Measurements from ENCODE around the gene SLCO4C1. TPM values are rescaled to one million over a fixed set of nuclear protein-coding genes. Genes with fewer than 3 reads are reported as not detected.

Gene SLCO4C1
- total and polyA plus RNA-seq, 3 donors from 2014 or later, result 0.81 to 2.1 (median 0.91) TPM

DNA sequence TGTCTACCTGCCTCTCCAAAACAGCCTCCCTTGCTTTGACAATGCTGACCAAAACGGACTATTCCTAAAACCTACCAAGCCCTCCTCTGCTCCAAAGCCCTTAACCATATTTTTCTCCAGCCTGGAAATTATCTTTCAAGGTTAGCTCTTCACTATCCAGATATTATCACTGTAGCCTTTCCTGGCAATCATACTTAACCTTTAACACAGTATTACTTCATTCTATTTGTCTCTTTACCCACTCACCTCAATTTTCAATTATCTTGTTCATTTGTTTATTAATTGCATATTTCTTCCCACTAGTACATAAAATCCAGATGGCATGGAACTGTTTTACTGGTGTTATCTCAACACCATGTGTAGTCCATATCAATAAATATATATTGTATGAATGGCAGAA, 7.5 kb downstream of the SLCO4C1 start:
- Histone ChIP-seq H3K4me1 (no peaks in the 10 kb centered on the region), H3K27me3 (no peaks in the 10 kb centered on the region), H3K9me3 (no peaks in the 10 kb centered on the region), H3K36me3 (ENCODE audit: low read depth, missing control alignments) (no peaks in the 10 kb centered on the region), H3K27ac (no peak overlapping the region), H3K4me3 (no peak overlapping the region)
- TF ChIP-seq CTCF (IDR thresholded peaks at IDR 0.05) (no peak), POLR2A (IDR thresholded peaks at IDR 0.05) (no peak)
- intact Hi-C loops (cut with DNase I; ENCODE audit: low total_unique reads), result no loop called here
- WGBS, 2 donors, result 57 to 74% methylated on average over 1 of the region's 1 CpG
- DNase-seq, result no peak

- 59 to 83% methylated on average over 2 of the region's 2 CpGs for WGBS, 2 donors
- Histone ChIP-seq H3K36me3 (ENCODE audit: low read depth, missing control alignments) (no peaks in the 10 kb centered on the region), H3K9me3 (no peaks in the 10 kb centered on the region), H3K4me3 (no peak overlapping the region), H3K4me1 (no peaks in the 10 kb centered on the region), H3K27me3 (no peaks in the 10 kb centered on the region), H3K27ac (no peak overlapping the region)
- intact Hi-C loops (cut with DNase I; ENCODE audit: low total_unique reads), result no loop called here
- no peak for DNase-seq
- TF ChIP-seq POLR2A (IDR thresholded peaks at IDR 0.05), result no peak
- TF ChIP-seq CTCF (IDR thresholded peaks at IDR 0.05), result no peak
Measured at GRCh38 chr5:102286476-102286875, 9.6 kb downstream of the SLCO4C1 start.

DNA sequence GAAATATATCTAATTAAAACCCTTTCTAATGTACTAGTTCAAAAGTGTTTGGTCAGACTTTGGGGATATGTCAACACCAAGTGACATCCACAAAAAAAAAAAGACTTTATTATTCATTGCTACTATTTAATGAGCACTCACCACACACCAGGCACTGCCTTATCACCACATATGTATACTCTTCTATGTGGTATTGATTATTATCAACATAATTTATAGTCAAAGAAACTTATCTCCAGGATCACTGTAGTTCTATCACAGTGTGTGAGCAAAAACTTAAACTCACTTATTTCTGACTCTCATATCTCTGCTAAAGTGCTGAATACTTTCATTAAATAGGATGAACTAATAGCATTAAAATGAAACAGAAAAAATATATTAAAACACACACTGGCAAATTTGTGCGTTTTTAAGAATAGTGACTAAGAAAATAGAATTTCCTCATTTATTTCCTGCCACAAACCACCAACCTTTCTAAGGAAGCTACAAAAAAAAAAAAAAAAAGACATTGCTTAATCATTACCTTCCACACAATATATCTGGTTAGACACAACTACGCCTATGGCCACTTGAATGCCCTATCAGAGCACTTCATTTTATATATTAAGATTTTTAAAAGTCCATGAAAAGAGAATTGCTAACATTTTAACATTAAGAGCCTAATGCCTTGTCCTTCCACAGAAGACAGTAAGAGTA, 12.8 kb downstream of the SLCO4C1 start:
- DNase-seq, result no peak
- Histone ChIP-seq H3K27ac (no peak overlapping the region), H3K4me1 (no peaks in the 10 kb centered on the region), H3K4me3 (no peak overlapping the region), H3K27me3 (no peaks in the 10 kb centered on the region), H3K36me3 (ENCODE audit: low read depth, missing control alignments) (no peaks in the 10 kb centered on the region), H3K9me3 (no peaks in the 10 kb centered on the region)
- intact Hi-C loops (cut with DNase I; ENCODE audit: low total_unique reads), result no loop called here
- 76 to 88% methylated on average over 2 of the region's 2 CpGs for WGBS, 2 donors
- no peak for TF ChIP-seq POLR2A (IDR thresholded peaks at IDR 0.05)
- no peak for TF ChIP-seq CTCF (IDR thresholded peaks at IDR 0.05)

DNA sequence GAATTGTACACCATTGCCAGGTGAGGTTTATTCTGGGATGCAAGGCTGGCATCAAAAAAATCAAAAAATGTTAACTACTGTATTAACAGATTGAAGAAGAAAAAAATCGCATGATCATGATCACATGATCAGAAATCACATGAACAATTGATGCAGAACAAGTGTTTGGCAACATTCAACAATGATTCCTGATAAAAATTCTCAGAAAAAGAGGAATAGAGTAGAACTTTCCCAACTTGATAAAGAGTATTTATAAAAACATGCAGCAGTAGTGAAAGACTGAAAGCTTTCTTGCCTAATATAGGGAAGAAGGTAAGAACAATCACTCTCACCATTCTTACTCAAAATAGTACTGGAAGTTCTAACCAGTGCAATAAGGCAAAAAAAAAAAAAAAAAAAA, 16.4 kb downstream of the SLCO4C1 start:
- H3K4me1 ChIP-seq, result no peaks in the 10 kb centered on the region
- H3K36me3 ChIP-seq (ENCODE audit: low read depth, missing control alignments), result no peaks in the 10 kb centered on the region
- TF ChIP-seq POLR2A (IDR thresholded peaks at IDR 0.05), result no peak
- no peak for TF ChIP-seq CTCF (IDR thresholded peaks at IDR 0.05)
- H3K4me3 ChIP-seq, result no peak overlapping the region
- no peak overlapping the region for H3K27ac ChIP-seq
- 76 to 81% methylated on average over 1 of the region's 1 CpG for WGBS, 2 donors
- DNase-seq, result no peak
- H3K27me3 ChIP-seq, result no peaks in the 10 kb centered on the region
- intact Hi-C loops (cut with DNase I; ENCODE audit: low total_unique reads), result no loop called here
- no peaks in the 10 kb centered on the region for H3K9me3 ChIP-seq

- Histone ChIP-seq H3K4me1 (no peaks in the 10 kb centered on the region), H3K36me3 (ENCODE audit: low read depth, missing control alignments) (no peaks in the 10 kb centered on the region), H3K27me3 (no peaks in the 10 kb centered on the region), H3K4me3 (no peak overlapping the region), H3K27ac (no peak overlapping the region), H3K9me3 (no peaks in the 10 kb centered on the region)
- intact Hi-C loops (cut with DNase I; ENCODE audit: low total_unique reads), result no loop called here
- TF ChIP-seq CTCF (IDR thresholded peaks at IDR 0.05), result no peak
- DNase-seq, result no peak
- 89 to 91% methylated on average over 2 of the region's 2 CpGs for WGBS, 2 donors
Measured at GRCh38 chr5:102278231-102278630, 17.9 kb downstream of the SLCO4C1 start.
